ENCODE measurements around the gene DOCK9.

Gene DOCK9

DNA sequence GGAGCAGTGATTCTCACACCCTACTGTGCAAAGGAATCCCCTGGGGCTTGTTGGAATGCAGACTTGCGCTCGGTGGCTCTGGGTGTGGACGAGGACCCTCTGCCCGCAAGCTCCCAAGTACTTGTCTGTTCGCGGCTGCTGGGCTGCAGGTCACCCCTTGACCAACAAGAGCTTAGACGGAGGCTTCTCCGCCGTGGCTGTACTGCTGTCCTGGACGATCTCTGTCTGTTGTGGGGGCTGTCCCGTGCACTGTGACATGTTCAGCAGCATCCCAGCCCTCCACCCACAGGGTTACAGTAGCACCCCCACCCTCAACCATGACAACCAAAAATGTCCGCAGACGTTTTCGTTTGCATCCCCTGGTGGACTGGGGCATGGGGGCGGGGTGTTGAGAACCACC is 202.5 kb downstream of the DOCK9 start:
- no peak for TF ChIP-seq TCF12 (IDR thresholded peaks at IDR 0.05; ENCODE audit: low read depth)

DNA sequence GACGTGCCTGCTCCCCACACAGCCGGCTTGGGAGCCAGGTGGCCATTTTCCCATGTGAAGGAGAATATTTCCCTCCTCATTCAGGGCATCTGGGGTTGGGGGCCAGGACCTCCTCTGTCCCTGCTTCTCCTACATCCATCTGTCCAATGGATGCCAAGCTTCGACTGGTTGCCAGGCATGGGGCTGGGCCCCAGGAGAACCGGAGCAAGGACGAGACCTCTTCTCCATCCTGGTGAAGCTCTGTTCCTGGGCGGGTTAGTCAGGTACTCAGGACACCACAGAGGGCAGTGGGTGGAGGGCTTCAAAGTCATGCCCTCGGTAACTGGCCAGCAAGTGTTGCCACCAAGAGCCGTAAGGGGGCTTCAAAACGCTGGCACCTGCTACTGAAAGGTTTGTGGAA is 203.1 kb downstream of the DOCK9 start:
- TF ChIP-seq TEAD4 (IDR thresholded peaks at IDR 0.05) (no peak), NFIC (IDR thresholded peaks at IDR 0.05) (no peak), ZBTB7A (IDR thresholded peaks at IDR 0.05; ENCODE audit: low read depth) (no peak), FOXM1 (IDR thresholded peaks at IDR 0.05; ENCODE audit: borderline replicate concordance, low read depth) (no peak), EGR1 (IDR thresholded peaks at IDR 0.05) (no peak), RAD21 (IDR thresholded peaks at IDR 0.05; ENCODE audit: low read depth) (no peak), CREB1 (IDR thresholded peaks at IDR 0.05; ENCODE audit: low read depth) (no peak), TAF1 (IDR thresholded peaks at IDR 0.05; ENCODE audit: low read depth) (no peak), CEBPB (IDR thresholded peaks at IDR 0.05) (no peak), EP300 (IDR thresholded peaks at IDR 0.05; ENCODE audit: borderline replicate concordance) (no peak), TCF12 (IDR thresholded peaks at IDR 0.05; ENCODE audit: low read depth) (no peak), YY1 (IDR thresholded peaks at IDR 0.05; ENCODE audit: low read depth) (no peak)
- TF ChIP-seq, protein P1, sequence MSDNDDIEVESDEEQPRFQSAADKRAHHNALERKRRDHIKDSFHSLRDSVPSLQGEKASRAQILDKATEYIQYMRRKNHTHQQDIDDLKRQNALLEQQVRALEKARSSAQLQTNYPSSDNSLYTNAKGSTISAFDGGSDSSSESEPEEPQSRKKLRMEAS (IDR thresholded peaks at IDR 0.05): no peak
- TF ChIP-seq, protein P2, sequence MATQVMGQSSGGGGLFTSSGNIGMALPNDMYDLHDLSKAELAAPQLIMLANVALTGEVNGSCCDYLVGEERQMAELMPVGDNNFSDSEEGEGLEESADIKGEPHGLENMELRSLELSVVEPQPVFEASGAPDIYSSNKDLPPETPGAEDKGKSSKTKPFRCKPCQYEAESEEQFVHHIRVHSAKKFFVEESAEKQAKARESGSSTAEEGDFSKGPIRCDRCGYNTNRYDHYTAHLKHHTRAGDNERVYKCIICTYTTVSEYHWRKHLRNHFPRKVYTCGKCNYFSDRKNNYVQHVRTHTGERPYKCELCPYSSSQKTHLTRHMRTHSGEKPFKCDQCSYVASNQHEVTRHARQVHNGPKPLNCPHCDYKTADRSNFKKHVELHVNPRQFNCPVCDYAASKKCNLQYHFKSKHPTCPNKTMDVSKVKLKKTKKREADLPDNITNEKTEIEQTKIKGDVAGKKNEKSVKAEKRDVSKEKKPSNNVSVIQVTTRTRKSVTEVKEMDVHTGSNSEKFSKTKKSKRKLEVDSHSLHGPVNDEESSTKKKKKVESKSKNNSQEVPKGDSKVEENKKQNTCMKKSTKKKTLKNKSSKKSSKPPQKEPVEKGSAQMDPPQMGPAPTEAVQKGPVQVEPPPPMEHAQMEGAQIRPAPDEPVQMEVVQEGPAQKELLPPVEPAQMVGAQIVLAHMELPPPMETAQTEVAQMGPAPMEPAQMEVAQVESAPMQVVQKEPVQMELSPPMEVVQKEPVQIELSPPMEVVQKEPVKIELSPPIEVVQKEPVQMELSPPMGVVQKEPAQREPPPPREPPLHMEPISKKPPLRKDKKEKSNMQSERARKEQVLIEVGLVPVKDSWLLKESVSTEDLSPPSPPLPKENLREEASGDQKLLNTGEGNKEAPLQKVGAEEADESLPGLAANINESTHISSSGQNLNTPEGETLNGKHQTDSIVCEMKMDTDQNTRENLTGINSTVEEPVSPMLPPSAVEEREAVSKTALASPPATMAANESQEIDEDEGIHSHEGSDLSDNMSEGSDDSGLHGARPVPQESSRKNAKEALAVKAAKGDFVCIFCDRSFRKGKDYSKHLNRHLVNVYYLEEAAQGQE (IDR thresholded peaks at IDR 0.05; ENCODE audit: low read depth): no peak
- TF ChIP-seq, protein P3, sequence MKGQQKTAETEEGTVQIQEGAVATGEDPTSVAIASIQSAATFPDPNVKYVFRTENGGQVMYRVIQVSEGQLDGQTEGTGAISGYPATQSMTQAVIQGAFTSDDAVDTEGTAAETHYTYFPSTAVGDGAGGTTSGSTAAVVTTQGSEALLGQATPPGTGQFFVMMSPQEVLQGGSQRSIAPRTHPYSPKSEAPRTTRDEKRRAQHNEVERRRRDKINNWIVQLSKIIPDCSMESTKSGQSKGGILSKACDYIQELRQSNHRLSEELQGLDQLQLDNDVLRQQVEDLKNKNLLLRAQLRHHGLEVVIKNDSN (IDR thresholded peaks at IDR 0.05): no peak

DNA sequence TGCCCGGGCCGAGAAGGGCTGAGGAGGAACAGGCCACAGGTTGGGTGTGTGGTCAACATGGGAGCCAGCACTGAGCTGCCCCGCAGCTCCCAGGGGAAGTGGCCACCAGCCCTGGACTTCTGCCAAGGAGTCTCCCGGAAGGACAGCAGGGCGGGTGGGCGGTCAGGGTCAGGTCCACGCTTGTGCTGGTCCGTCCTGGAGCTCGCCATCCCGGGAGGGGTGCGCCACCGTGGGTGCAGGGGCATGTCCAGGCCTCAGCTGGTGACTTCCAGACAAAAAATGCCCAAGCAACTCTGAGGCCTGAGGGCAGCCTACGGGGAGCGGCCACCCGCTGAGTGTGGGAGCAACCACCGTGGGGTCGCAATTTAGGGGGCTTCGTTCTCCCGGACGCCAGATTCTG is 203.9 kb downstream of the DOCK9 start:
- TF ChIP-seq CREB1 (IDR thresholded peaks at IDR 0.05; ENCODE audit: low read depth) (no peak), ZBTB7A (IDR thresholded peaks at IDR 0.05; ENCODE audit: low read depth) (no peak), TEAD4 (IDR thresholded peaks at IDR 0.05) (no peak)

DNA sequence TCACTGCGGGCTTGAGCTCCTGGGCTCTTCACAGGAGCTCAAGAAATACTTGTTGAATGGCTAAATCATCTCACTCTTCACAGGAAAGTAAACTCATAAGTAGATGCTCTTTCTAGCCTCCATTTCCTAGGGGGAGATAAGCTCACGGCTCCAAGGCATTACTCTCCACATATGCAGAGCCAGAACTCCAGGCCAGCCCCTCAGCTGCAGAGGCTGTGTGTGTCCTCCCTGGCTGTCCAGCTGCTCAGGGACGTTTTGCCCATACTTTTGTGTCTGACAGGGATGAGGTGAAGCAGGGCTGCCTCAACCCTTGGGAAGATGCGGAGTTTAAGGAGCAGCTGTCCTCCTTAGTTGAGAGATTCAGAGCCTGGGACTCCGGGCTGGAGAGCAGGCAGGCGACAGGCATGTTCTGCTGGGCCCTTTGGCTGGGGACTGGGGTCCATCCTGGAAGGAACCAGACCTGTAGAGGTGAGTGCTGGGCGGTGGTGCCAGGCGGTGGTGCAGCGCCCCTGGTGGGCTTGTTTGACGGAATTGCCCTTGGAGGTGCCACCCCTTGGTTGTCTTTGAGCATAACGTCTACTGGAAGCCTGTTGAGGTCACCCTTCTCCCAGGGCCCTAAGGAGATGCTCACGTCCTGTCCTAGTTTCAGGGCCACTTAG is 204.9 kb downstream of the DOCK9 start:
- TF ChIP-seq NFIC (IDR thresholded peaks at IDR 0.05) (no peak), RAD21 (IDR thresholded peaks at IDR 0.05; ENCODE audit: low read depth) (no peak), EGR1 (IDR thresholded peaks at IDR 0.05) (no peak), ZBTB7A (IDR thresholded peaks at IDR 0.05; ENCODE audit: low read depth) (no peak), TCF12 (IDR thresholded peaks at IDR 0.05; ENCODE audit: low read depth) (no peak), CEBPB (IDR thresholded peaks at IDR 0.05) (no peak)
- TF ChIP-seq, protein P2 (IDR thresholded peaks at IDR 0.05; ENCODE audit: low read depth): no peak

DNA sequence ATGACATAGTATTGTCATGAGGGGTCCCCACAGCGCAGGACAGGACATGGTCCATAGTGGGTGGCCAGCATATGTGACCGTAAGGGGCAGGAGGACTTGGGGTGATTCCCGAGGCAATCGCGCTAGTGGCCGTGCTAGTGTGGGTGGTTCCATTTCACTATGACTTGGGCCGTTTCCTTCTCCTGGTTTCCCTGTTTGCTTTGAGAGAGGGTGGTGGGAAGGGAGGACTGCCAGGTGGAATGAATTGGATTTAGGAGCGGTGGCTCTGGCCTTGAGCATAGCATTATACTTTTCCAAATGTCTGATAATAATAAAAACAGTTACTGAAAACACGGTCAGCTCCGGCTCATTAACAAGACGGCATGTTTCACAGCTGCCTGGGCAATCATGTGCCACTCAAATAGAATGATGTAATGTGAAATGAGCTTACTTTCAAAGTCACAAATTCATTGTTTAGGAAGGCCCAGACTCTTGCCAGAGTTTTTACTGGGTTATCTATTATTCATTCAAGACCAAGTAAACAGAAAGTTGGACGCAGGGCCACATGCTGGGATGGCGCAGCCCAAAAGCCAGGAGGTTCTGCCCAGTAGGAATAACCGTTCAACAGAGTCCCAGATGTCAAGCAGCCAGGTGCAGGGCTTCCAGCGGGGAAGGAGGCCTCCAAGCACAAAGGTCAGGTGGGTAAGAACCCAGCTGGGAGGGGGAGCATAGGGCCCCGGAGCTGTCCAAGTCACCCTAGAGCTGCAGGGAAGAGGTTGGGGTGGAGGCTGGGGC is 205.8 kb downstream of the DOCK9 start:
- TF ChIP-seq, protein P3 (IDR thresholded peaks at IDR 0.05): no peak
- TF ChIP-seq, protein P2 (IDR thresholded peaks at IDR 0.05; ENCODE audit: low read depth): 0 out of 2 replicates have a peak, but pooled peaks have one; percentile 9
